Measurements from ENCODE around the gene KDM3B. TPM values are rescaled to one million over a fixed set of nuclear protein-coding genes. Genes with fewer than 3 reads are reported as not detected.
A peak's percentile ranks its signal among the peaks of the same experiment; 100 is the strongest.
"Not testable (repeated sequence)": the region's sequence is repeated elsewhere in the genome, so short reads cannot be mapped to it uniquely, and the experiment has no call there.

KDM3B gene
- total and polyA plus RNA-seq, 9 of the 15 experiments (the other 6 are each of a cell fraction or from before 2014, with no cell fraction given), result 13.8 to 62.8 (median 41.9) TPM

DNA sequence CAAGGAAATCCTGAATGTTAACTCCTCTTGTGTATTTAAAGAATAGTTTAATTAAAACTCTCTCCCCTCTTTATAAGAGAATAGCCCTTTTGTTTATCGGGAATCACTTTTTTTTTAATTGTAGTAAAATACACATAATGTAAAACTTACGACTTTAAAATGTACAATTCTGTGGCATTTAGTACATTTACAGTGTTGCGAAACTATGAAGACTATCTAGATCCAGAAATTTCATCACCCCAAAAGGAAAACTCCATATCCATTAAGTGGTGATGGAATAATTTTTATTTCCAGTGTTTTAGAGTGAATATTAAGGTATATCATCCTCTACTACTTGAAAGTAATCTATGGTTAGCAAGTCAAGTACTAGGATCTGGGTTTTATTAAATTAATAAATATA, 36.8 kb downstream of the KDM3B start:
- no peak for ATAC-seq
- 85% methylated on average over 3 of the region's 3 CpGs for WGBS (ENCODE audit: insufficient coverage, low coverage, missing lambda C conversion rate)
- no peak for FAIRE-seq

DNA sequence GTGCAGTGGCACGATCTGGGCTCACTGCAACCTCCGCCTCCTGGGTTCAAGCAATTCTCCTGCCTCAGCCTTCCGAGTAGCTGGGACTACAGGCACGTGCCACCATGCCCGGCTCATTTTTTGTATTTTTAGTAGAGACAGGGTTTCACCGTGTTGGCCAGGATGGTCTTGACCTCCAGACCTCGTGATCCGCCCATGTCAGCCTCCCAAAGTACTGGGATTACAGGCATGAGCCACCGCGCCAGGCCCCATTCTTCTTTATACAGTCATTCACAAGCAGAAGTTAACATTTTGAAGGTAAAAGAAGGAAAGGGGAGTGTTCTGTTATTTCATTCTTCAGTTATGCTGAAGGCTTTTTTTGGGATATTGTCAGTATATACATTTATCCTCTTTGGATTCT, 37.4 kb downstream of the KDM3B start:
- intact Hi-C loops (cut with micrococcal nuclease); POLR2A ChIA-PET; H3K79me2 ChIP-seq (ENCODE audit: control insufficient read depth, insufficient read depth, low read length); H3K27ac ChIP-seq (ENCODE audit: extremely low read depth, low read depth, low read length); FAIRE-seq; H3K27me3 ChIP-seq (ENCODE audit: control insufficient read depth in 2 of 2, insufficient read depth in 2 of 2, low read length in 2 of 2); H3K9me1 ChIP-seq (ENCODE audit: control insufficient read depth, insufficient read depth, low read length); BruUV-seq (replicated peaks); H2AFZ ChIP-seq (ENCODE audit: low read depth, low read length); in situ Hi-C loops (cut with MboI); H3K4me3 ChIP-seq; H3K4me1 ChIP-seq (replicated peaks in 1 of 2; ENCODE audit: control insufficient read depth in 2 of 2, insufficient read depth in 2 of 2, low read length in 2 of 2); ATAC-seq; H3K9ac ChIP-seq (ENCODE audit: insufficient read depth in 1 of 2, low read depth in 2 of 2, low read length in 2 of 2); CTCF ChIA-PET (ENCODE audit: low intra/inter-chr PET ratio); DNase-seq (ENCODE audit: extremely low read depth in 1 of 4, low spot score in 3 of 4); H3K4me2 ChIP-seq (ENCODE audit: insufficient read depth, low read length); H3K9me3 ChIP-seq (replicated peaks; ENCODE audit: control insufficient read depth, insufficient read depth, low read depth, low read length); H4K20me1 ChIP-seq (replicated peaks; ENCODE audit: control insufficient read depth, insufficient read depth, low read length): not testable (repeated sequence)
- 93% methylated on average over 9 of the region's 10 CpGs for WGBS (ENCODE audit: insufficient coverage, low coverage, missing lambda C conversion rate)
- peaks cover 75% of the 10 kb centered on the region for H3K36me3 ChIP-seq (ENCODE audit: control insufficient read depth, insufficient read depth, low read length)

More for the DNA sequence above, 36.8 kb downstream of the KDM3B start:
- H3K79me2 ChIP-seq (ENCODE audit: control insufficient read depth, insufficient read depth, low read length), result no peaks in the 10 kb centered on the region
- no TSS peak for BruUV-seq (replicated peaks)
- no peaks in the 10 kb centered on the region for H3K4me1 ChIP-seq (replicated peaks in 1 of 2; ENCODE audit: control insufficient read depth in 2 of 2, insufficient read depth in 2 of 2, low read length in 2 of 2)
- no peak overlapping the region for H3K27ac ChIP-seq (ENCODE audit: extremely low read depth, low read depth, low read length)
- H3K27me3 ChIP-seq (ENCODE audit: control insufficient read depth in 2 of 2, insufficient read depth in 2 of 2, low read length in 2 of 2), result no peaks in the 10 kb centered on the region
- H3K9me1 ChIP-seq (ENCODE audit: control insufficient read depth, insufficient read depth, low read length), result no peaks in the 10 kb centered on the region
- no peak overlapping the region for H3K4me3 ChIP-seq
- H3K9ac ChIP-seq (ENCODE audit: insufficient read depth in 1 of 2, low read depth in 2 of 2, low read length in 2 of 2), result no peak overlapping the region
- no peak overlapping the region for H3K4me2 ChIP-seq (ENCODE audit: insufficient read depth, low read length)
- H3K9me3 ChIP-seq (replicated peaks; ENCODE audit: control insufficient read depth, insufficient read depth, low read depth, low read length), result no peaks in the 10 kb centered on the region
- ChIA-PET CTCF (ENCODE audit: low intra/inter-chr PET ratio) (no interaction called here), POLR2A (no interaction called here)
- TF ChIP-seq RAD21 (CRISPR knock-in tag; conservative IDR thresholded peaks at IDR 0.05 in 1 of 2, IDR thresholded peaks at IDR 0.05 in 1 of 2) (no peak), NCOA6 (IDR thresholded peaks at IDR 0.05) (no peak), MCM2 (IDR thresholded peaks at IDR 0.05; ENCODE audit: low read depth) (no peak), TAF7 (tag; IDR thresholded peaks at IDR 0.05) (no peak), TBP (optimal IDR thresholded peaks at IDR 0.05; ENCODE audit: low read depth, low read length) (no peak), BRD9 (IDR thresholded peaks at IDR 0.05; ENCODE audit: low read depth, partially characterized antibody) (no peak), HNRNPH1 (optimal IDR thresholded peaks at IDR 0.05; ENCODE audit: low read depth, low read length) (no peak), STAG1 (CRISPR knock-in tag; IDR thresholded peaks at IDR 0.05; ENCODE audit: borderline replicate concordance) (no peak), PURB (CRISPR knock-in tag; IDR thresholded peaks at IDR 0.05; ENCODE audit: low read depth) (no peak), CC2D1A (IDR thresholded peaks at IDR 0.05) (no peak), RFX1 (IDR thresholded peaks at IDR 0.05) (no peak), CEBPG (CRISPR knock-in tag; IDR thresholded peaks at IDR 0.05) (no peak), CEBPG (tag; conservative IDR thresholded peaks at IDR 0.05 in 1 of 2, IDR thresholded peaks at IDR 0.05 in 1 of 2) (peak; percentile 76 to 77), CEBPB (tag; IDR thresholded peaks at IDR 0.05) (peak; percentile 82), ZNF184 (CRISPR knock-in tag; IDR thresholded peaks at IDR 0.05) (no peak), ZNF311 (CRISPR knock-in tag; IDR thresholded peaks at IDR 0.05) (no peak)
- TF ChIP-seq, protein P1, sequence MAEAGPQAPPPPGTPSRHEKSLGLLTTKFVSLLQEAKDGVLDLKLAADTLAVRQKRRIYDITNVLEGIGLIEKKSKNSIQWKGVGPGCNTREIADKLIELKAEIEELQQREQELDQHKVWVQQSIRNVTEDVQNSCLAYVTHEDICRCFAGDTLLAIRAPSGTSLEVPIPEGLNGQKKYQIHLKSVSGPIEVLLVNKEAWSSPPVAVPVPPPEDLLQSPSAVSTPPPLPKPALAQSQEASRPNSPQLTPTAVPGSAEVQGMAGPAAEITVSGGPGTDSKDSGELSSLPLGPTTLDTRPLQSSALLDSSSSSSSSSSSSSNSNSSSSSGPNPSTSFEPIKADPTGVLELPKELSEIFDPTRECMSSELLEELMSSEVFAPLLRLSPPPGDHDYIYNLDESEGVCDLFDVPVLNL (CRISPR knock-in tag; IDR thresholded peaks at IDR 0.05; ENCODE audit: low read depth), result no peak
- no peak overlapping the region for H2AFZ ChIP-seq (ENCODE audit: low read depth, low read length)
- intact Hi-C loops (cut with micrococcal nuclease) (no loop called here), in situ Hi-C loops (cut with MboI) (no loop called here)
- no peak for DNase-seq (ENCODE audit: extremely low read depth in 1 of 4, low spot score in 3 of 4)
- no peaks in the 10 kb centered on the region for H4K20me1 ChIP-seq (replicated peaks; ENCODE audit: control insufficient read depth, insufficient read depth, low read length)
- H3K36me3 ChIP-seq (ENCODE audit: control insufficient read depth, insufficient read depth, low read length), result peaks cover 73% of the 10 kb centered on the region
